HepG2 (cell line): ENCODE results near the gene PRDM7. TPM values are rescaled to one million over a fixed set of nuclear protein-coding genes. Genes with fewer than 3 reads are reported as not detected.

Experiments
- ADNP ChIP-seq: sonication (generic); formaldehyde crosslinking; IDR thresholded peaks from 2 replicates; pipeline ENCODE4 v1.4.0; 2020; ENCODE audit warnings: missing genetic modification reagents
- CENPX ChIP-seq: sonication (generic); formaldehyde crosslinking; IDR thresholded peaks from 2 replicates; pipeline ENCODE4 v1.9.0; 2021; ENCODE audit warnings: mild to moderate bottlenecking, missing genetic modification reagents, moderate library complexity
- FIP1L1 ChIP-seq: fragments of 200-400 bp; formaldehyde crosslinking; IDR thresholded peaks from 2 replicates; pipeline ENCODE4 v1.6.1; 2018; ENCODE audit warnings: low read depth, mild to moderate bottlenecking, low read length, moderate library complexity, borderline replicate concordance; ENCODE audit not compliant: insufficient read depth
- GABPB1 ChIP-seq: IDR thresholded peaks from 2 replicates; pipeline ENCODE4 v1.6.1; 2016; ENCODE audit warnings: mild to moderate bottlenecking, missing genetic modification reagents, moderate library complexity, missing compliant biosample characterization
- HDAC6 ChIP-seq: fragments of 200-600 bp; sonication (generic); IDR thresholded peaks from 2 replicates; pipeline ENCODE4 v1.7.0; 2017; ENCODE audit warnings: mild to moderate bottlenecking, antibody characterized with exemption, low read length, low read depth
- KLF6 ChIP-seq: IDR thresholded peaks from 2 replicates; pipeline ENCODE4 v1.8.0; 2016; ENCODE audit warnings: missing biosample characterization, missing genetic modification reagents
- MAZ ChIP-seq, 2 experiments: sonication (generic) in 1 of 2; formaldehyde crosslinking in 1 of 2; IDR thresholded peaks; 2 replicates each; pipeline versions ENCODE4 v1.5.0 to v1.6.1; 2012 to 2020; ENCODE audit warnings: low read depth in 2 of 2, mild to moderate bottlenecking in 2 of 2, borderline replicate concordance in 1 of 2, improper control_type of control experiment in 1 of 2, low read length in 1 of 2, missing genetic modification reagents in 1 of 2, moderate library complexity in 1 of 2
- MTA3 ChIP-seq: sonication (generic); formaldehyde crosslinking; IDR thresholded peaks from 2 replicates; pipeline ENCODE4 v1.4.0; 2020; ENCODE audit warnings: missing genetic modification reagents
- NAIF1 ChIP-seq: sonication (generic); formaldehyde crosslinking; IDR thresholded peaks from 2 replicates; pipeline ENCODE4 v1.5.0; 2020; ENCODE audit warnings: mild to moderate bottlenecking, missing genetic modification reagents, borderline replicate concordance
- POGZ ChIP-seq: sonication (generic); formaldehyde crosslinking; IDR thresholded peaks from 2 replicates; pipeline ENCODE4 v1.4.0; 2020; ENCODE audit warnings: mild to moderate bottlenecking, missing genetic modification reagents
- SALL1 ChIP-seq: sonication (generic); formaldehyde crosslinking; IDR thresholded peaks from 2 replicates; pipeline ENCODE4 v1.8.0; 2022; ENCODE audit warnings: mild to moderate bottlenecking, missing genetic modification reagents
- SNRNP70 ChIP-seq: fragments of 200-400 bp; formaldehyde crosslinking; IDR thresholded peaks from 2 replicates; pipeline ENCODE4 v1.6.1; 2017; ENCODE audit warnings: mild to moderate bottlenecking, low read depth, low read length, moderate library complexity
- TBP ChIP-seq: sonication (generic); formaldehyde crosslinking; IDR thresholded peaks from 2 replicates; pipeline ENCODE4 v1.5.0; 2020; ENCODE audit warnings: missing genetic modification reagents
- TBX2 ChIP-seq: sonication (generic); formaldehyde crosslinking; IDR thresholded peaks from 2 replicates; pipeline ENCODE4 v1.5.0; 2020; ENCODE audit warnings: missing genetic modification reagents, mild to moderate bottlenecking, borderline replicate concordance
- ZNF484 ChIP-seq: sonication (generic); formaldehyde crosslinking; IDR thresholded peaks from 2 replicates; pipeline ENCODE4 v1.5.1; 2020; ENCODE audit warnings: mild to moderate bottlenecking, low read depth, missing genetic modification reagents, borderline replicate concordance
- ZNF512 ChIP-seq: sonication (generic); formaldehyde crosslinking; IDR thresholded peaks from 2 replicates; pipeline ENCODE4 v1.4.0; 2020; ENCODE audit warnings: mild to moderate bottlenecking, missing genetic modification reagents
- ZNF646 ChIP-seq: sonication (generic); formaldehyde crosslinking; IDR thresholded peaks from 2 replicates; pipeline ENCODE4 v1.9.0; 2021; ENCODE audit warnings: mild to moderate bottlenecking, missing genetic modification reagents
- ZUFSP ChIP-seq: sonication (generic); formaldehyde crosslinking; IDR thresholded peaks from 2 replicates; pipeline ENCODE4 v1.9.0; 2021; ENCODE audit warnings: missing genetic modification reagents, mild to moderate bottlenecking, borderline replicate concordance
- polyA plus RNA-seq, 8 experiments: library from polyadenylated mRNA; depleted of rRNA in 3 of 8; stranded (reverse) in 7 of 8; unstranded in 1 of 8; fragments of >200 nt; fragmentation: Illumina TruSeq in 4 of 8; extraction: Trizol in 4 of 8; gene quantifications; 2 replicates each; pipeline versions ENCODE4 v1.2.1 to v1.2.3, GENCODE V29; 2011 to 2016; ENCODE audit warnings: low read depth in 4 of 8, missing spikeins in 1 of 8, mixed read lengths in 1 of 8; ENCODE audit not compliant: insufficient read depth in 1 of 8
- total RNA-seq, 5 experiments: library from RNA; depleted of rRNA; stranded (reverse); fragments of >200 nt; fragmentation: Illumina TruSeq; extraction: Trizol; gene quantifications; 2 replicates each; pipeline ENCODE4 v1.2.3, GENCODE V29; 2016; ENCODE audit warnings: low read depth in 1 of 5

Gene PRDM7
- total and polyA plus RNA-seq, 2 of the 13 experiments (the other 11 are each of a cell fraction or from before 2014, with no cell fraction given) = not detected

DNA sequence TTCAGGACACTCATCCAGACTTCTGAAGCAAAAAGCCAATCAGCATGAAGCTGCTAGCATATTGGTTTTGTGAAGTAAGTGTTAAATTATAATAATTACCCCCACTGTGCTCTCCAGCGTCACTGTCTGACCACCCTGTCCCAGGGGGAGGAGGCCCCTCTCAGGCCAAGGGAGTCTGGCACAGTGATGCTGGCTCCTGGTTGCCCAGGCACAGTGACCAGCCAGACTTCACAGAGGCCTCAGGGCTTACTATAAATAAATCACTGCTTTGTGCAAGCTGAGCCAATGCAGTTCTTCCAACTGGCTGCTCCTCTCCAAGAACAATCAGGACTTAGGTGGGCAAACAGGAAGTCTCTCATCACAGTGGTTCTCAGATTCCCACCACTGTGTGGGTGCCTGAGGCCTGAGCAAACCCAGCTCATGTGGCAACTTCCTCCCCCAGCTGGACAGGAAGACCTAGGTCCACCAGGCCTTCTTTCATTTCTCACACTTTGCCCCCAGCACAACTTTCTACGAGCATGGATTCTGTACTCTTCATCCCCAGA lies 56.2 kb downstream of the PRDM7 start (continued):
- TF ChIP-seq TBP (no peak), SNRNP70 (no peak), ADNP (CRISPR knock-in tag) (no peak), MTA3 (no peak), NAIF1 (CRISPR knock-in tag) (no peak), ZUFSP (CRISPR knock-in tag) (no peak), CENPX (CRISPR knock-in tag) (no peak), POGZ (CRISPR knock-in tag) (no peak), ZNF512 (CRISPR knock-in tag) (0 out of 2 replicates have a peak, but pooled peaks have one; percentile 37), ZNF646 (CRISPR knock-in tag) (no peak), HDAC6 (no peak), FIP1L1 (no peak), ZNF484 (CRISPR knock-in tag) (no peak), MAZ (IDR thresholded peaks at IDR 0.05; ENCODE audit: borderline replicate concordance, low read depth, low read length) (no peak), MAZ (CRISPR knock-in tag; IDR thresholded peaks at IDR 0.05; ENCODE audit: low read depth) (no peak; the same call in 1 of the 2 replicates), TBX2 (CRISPR knock-in tag) (0 out of 2 replicates have a peak, but pooled peaks have one; percentile 3), KLF6 (CRISPR knock-in tag) (no peak), SALL1 (CRISPR knock-in tag) (peak; percentile 72), GABPB1 (CRISPR knock-in tag) (peak; percentile 74)
